Mesenchymal stem cell (in vitro differentiated cells and primary cell): ENCODE results near the gene MARCHF7.
"Not testable (repeated sequence)": the region's sequence is repeated elsewhere in the genome, so short reads cannot be mapped to it uniquely, and the experiment has no call there.

Experiments
- DNase-seq: peaks from one replicate; pipeline ENCODE4 v3.0.0-alpha.2; 2013
- H2AFZ ChIP-seq: one replicate; pipeline ENCODE4 v1.6.1; 2013; ENCODE audit warnings: low read depth, mild to moderate bottlenecking, control low read depth, inconsistent platforms, low read length, moderate library complexity
- H2AK5ac ChIP-seq: 2 replicates; pipeline ENCODE4 v1.6.1; 2013; ENCODE audit warnings: low read length, moderate library complexity, mild to moderate bottlenecking, inconsistent platforms; ENCODE audit not compliant: severe bottlenecking
- H2BK120ac ChIP-seq: one replicate; pipeline ENCODE4 v1.6.1; 2013; ENCODE audit warnings: low read depth, mild to moderate bottlenecking, inconsistent platforms, low read length, moderate library complexity
- H2BK12ac ChIP-seq, 2 experiments: one replicate each; pipeline ENCODE4 v1.6.1; 2013; ENCODE audit warnings: inconsistent platforms in 2 of 2, low read length in 2 of 2, mild to moderate bottlenecking in 2 of 2, moderate library complexity in 2 of 2, control low read depth in 1 of 2
- H2BK15ac ChIP-seq: one replicate; pipeline ENCODE4 v1.6.1; 2013; ENCODE audit warnings: mild to moderate bottlenecking, low read depth, inconsistent platforms; ENCODE audit not compliant: poor library complexity, severe bottlenecking
- H2BK5ac ChIP-seq: 2 replicates; pipeline ENCODE4 v1.6.1; 2013; ENCODE audit warnings: low read depth, mild to moderate bottlenecking, low read length, control low read depth, inconsistent platforms; ENCODE audit not compliant: poor library complexity, severe bottlenecking
- H3K14ac ChIP-seq, 2 experiments: one replicate each; pipeline ENCODE4 v1.6.1; 2013; ENCODE audit warnings: inconsistent platforms in 2 of 2, low read length in 2 of 2, control low read depth in 1 of 2, mild to moderate bottlenecking in 1 of 2, moderate library complexity in 1 of 2
- H3K18ac ChIP-seq, 2 experiments: one replicate each; pipeline ENCODE4 v1.6.1; 2013; ENCODE audit warnings: inconsistent platforms in 2 of 2, low read length in 2 of 2, control low read depth in 1 of 2, low read depth in 1 of 2, mild to moderate bottlenecking in 1 of 2
- H3K23ac ChIP-seq, 2 experiments: one replicate each; pipeline ENCODE4 v1.6.1; 2013; ENCODE audit warnings: inconsistent platforms in 2 of 2, low read length in 2 of 2, mild to moderate bottlenecking in 2 of 2, moderate library complexity in 2 of 2, control low read depth in 1 of 2
- H3K27ac ChIP-seq: 2 replicates; pipeline ENCODE4 v1.5.1; 2013; ENCODE audit warnings: mild to moderate bottlenecking, moderate library complexity, low read length, control low read depth, inconsistent platforms; ENCODE audit not compliant: poor library complexity, severe bottlenecking
- H3K27me3 ChIP-seq, 2 experiments: 2 replicates each; pipeline versions ENCODE4 v1.6.1 to v1.7.0; 2013; ENCODE audit warnings: low read length in 2 of 2, mild to moderate bottlenecking in 2 of 2, moderate library complexity in 2 of 2, control low read depth in 1 of 2, inconsistent platforms in 1 of 2; ENCODE audit not compliant: control insufficient read depth in 1 of 2, insufficient read depth in 1 of 2
- H3K36me3 ChIP-seq, 2 experiments: 2 replicates each; pipeline versions ENCODE4 v1.6.1 to v1.7.0; 2013; ENCODE audit warnings: low read length in 2 of 2, control low read depth in 1 of 2, inconsistent platforms in 1 of 2, low read depth in 1 of 2, mild to moderate bottlenecking in 1 of 2; ENCODE audit not compliant: insufficient read depth in 2 of 2, control insufficient read depth in 1 of 2
- H3K4ac ChIP-seq, 2 experiments: one replicate each; pipeline ENCODE4 v1.6.1; 2013; ENCODE audit warnings: inconsistent platforms in 2 of 2, low read length in 2 of 2, mild to moderate bottlenecking in 2 of 2, moderate library complexity in 2 of 2, control low read depth in 1 of 2, low read depth in 1 of 2
- H3K4me1 ChIP-seq: 2 replicates; pipeline ENCODE4 v1.6.1; 2013; ENCODE audit warnings: low read depth, low read length, control low read depth; ENCODE audit not compliant: control insufficient read depth, insufficient read depth
- H3K4me2 ChIP-seq: 2 replicates; pipeline ENCODE4 v1.6.1; 2013; ENCODE audit warnings: low read length, mild to moderate bottlenecking, inconsistent platforms; ENCODE audit not compliant: poor library complexity, severe bottlenecking
- H3K4me3 ChIP-seq, 2 experiments: 2 replicates each; pipeline versions ENCODE4 v1.5.1 to v1.7.0; 2013; ENCODE audit warnings: low read length in 2 of 2, mild to moderate bottlenecking in 2 of 2, control low read depth in 1 of 2, low read depth in 1 of 2; ENCODE audit not compliant: insufficient read depth in 1 of 2
- H3K79me1 ChIP-seq: replicated peaks from 2 replicates; pipeline ENCODE4 v1.6.1; 2013; ENCODE audit warnings: mild to moderate bottlenecking, control low read depth, low read length, inconsistent platforms; ENCODE audit not compliant: poor library complexity, severe bottlenecking
- H3K9ac ChIP-seq: 2 replicates; pipeline ENCODE4 v1.7.0; 2013; ENCODE audit warnings: mild to moderate bottlenecking, low read length, moderate library complexity
- H3K9me3 ChIP-seq: 2 replicates; pipeline ENCODE4 v1.7.0; 2013; ENCODE audit warnings: mild to moderate bottlenecking, low read length; ENCODE audit not compliant: control insufficient read depth
- H4K8ac ChIP-seq: one replicate; pipeline ENCODE4 v1.6.1; 2013; ENCODE audit warnings: inconsistent platforms, mild to moderate bottlenecking, low read length, moderate library complexity
- H4K91ac ChIP-seq: one replicate; pipeline ENCODE4 v1.6.1; 2013; ENCODE audit warnings: mild to moderate bottlenecking, low read length, inconsistent platforms
- WGBS: methylation state at CpG from one replicate; pipeline ENCODE4 v1.1.7; 2013; ENCODE audit warnings: mixed read lengths; 5-methylcytosine and 5-hydroxymethylcytosine counted together

Gene MARCHF7

DNA sequence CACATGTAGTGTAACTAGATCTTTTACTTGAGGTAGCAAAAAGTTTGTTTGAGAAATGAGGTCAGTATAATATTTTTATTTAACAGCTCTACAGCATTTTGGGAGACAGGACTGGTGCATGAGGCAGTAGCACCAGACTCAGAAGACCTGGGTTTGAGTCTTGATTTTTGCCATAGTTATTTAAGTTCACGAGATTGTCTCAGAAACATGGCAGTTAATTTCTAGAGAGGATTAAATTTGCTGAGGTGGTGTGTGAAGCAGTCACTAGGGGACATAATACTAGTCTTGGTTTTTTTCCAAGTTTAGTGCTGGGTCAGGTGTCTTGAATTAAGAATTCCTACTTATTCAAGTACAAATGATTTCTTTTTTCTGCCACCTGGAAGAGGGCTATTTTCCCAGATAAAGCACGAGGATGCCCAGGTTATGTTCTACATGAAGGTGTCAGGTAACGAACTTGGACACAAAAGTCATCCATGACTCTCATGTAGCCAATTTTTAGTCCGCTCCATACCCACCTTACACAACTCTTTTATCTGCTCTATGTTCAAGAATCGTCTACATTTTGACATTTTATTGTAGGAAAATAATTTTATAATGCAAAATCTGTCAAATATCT, 1.4 kb downstream of the MARCHF7 start:
- Histone ChIP-seq H3K4me1 (peaks cover 6% of the 10 kb centered on the region), H3K14ac (no peak overlapping the region), H3K9me3 (no peaks in the 10 kb centered on the region), H3K27me3 (no peaks in the 10 kb centered on the region), H3K27ac (no peak overlapping the region), H3K18ac (no peak overlapping the region), H2BK15ac (no peak overlapping the region), H3K4ac (no peak overlapping the region), H3K4me2 (peak overlapping the region; percentile 77), H4K8ac (no peak overlapping the region), H2AK5ac (no peak overlapping the region), H3K79me1 (peaks cover 5% of the 10 kb centered on the region), H3K4me3 (peak overlapping the region in 1 of 2 experiments; percentile 84), H3K36me3 (peaks cover 12 to 34% of the 10 kb centered on the region in 2 experiments), H2AFZ (no peak overlapping the region), H2BK12ac (no peak overlapping the region), H2BK120ac (no peak overlapping the region), H3K9ac (peak overlapping the region; percentile 100), H3K23ac (no peak overlapping the region), H4K91ac (no peak overlapping the region), H2BK5ac (no peak overlapping the region)
- 18% methylated on average over 3 of the region's 5 CpGs for WGBS
- peak; percentile 49 for DNase-seq

GRCh38 chr2:159714247-159714930, 2.1 kb downstream of the MARCHF7 start:
- H3K27me3 ChIP-seq = no peaks in the 10 kb centered on the region
- H3K4me3 ChIP-seq = peak overlapping the region in 1 of 2 experiments; percentile 84
- WGBS = 71% methylated on average over 7 of the region's 8 CpGs
- peaks cover 17 to 40% of the 10 kb centered on the region in 2 experiments for H3K36me3 ChIP-seq
- peak; percentile 77 for DNase-seq
- H2BK120ac ChIP-seq = no peak overlapping the region
- no peak overlapping the region for H4K8ac ChIP-seq
- H3K4ac ChIP-seq = no peak overlapping the region
- peak overlapping the region in 1 of 2 experiments; percentile 90 for H3K14ac ChIP-seq
- H3K9ac ChIP-seq = peak overlapping the region; percentile 100
- peak overlapping the region in 1 of 2 experiments; percentile 57 for H3K23ac ChIP-seq
- H3K27ac ChIP-seq = no peak overlapping the region
- no peaks in the 10 kb centered on the region for H3K9me3 ChIP-seq
- H2BK12ac ChIP-seq = peak overlapping the region in 1 of 2 experiments; percentile 67
- no peak overlapping the region for H4K91ac ChIP-seq
- H2BK5ac ChIP-seq = no peak overlapping the region
- no peak overlapping the region for H2AFZ ChIP-seq
- no peak overlapping the region for H3K18ac ChIP-seq
- no peak overlapping the region for H2BK15ac ChIP-seq
- no peak overlapping the region for H2AK5ac ChIP-seq
- peak overlapping the region; percentile 15 for H3K4me2 ChIP-seq
- peaks cover 6% of the 10 kb centered on the region for H3K4me1 ChIP-seq
- peaks cover 2% of the 10 kb centered on the region for H3K79me1 ChIP-seq

DNA sequence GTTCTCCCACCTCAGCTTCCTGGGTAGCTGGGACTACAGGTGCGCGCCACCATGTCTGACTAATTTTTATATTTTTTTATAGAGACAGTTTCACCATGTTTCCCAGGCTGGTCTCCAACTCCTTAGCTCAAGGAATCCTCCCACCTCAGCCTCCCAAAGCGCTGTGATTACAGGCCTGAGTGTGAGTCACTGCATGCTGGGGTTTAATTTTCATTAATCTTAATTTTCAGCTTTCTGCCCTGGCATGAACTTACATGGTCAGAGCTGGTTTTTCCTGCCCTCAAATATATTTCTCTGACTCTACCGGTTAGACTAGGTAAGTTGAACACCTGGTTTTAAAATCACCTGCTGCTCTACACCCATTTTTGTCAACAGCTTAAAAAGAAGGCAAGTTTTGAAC, 3.1 kb downstream of the MARCHF7 start:
- Histone ChIP-seq H3K36me3 (peaks cover 22 to 51% of the 10 kb centered on the region in 2 experiments), H2BK5ac (no peak overlapping the region), H3K4me3 (no peak overlapping the region), H3K9me3 (no peaks in the 10 kb centered on the region), H3K79me1 (no peaks in the 10 kb centered on the region), H2AFZ (no peak overlapping the region), H2AK5ac (no peak overlapping the region), H2BK12ac (no peak overlapping the region), H3K4ac (no peak overlapping the region), H2BK15ac (no peak overlapping the region), H4K8ac (no peak overlapping the region), H2BK120ac (peak overlapping the region; percentile 19), H3K18ac (no peak overlapping the region), H3K4me2 (no peak overlapping the region), H3K27me3 (no peaks in the 10 kb centered on the region), H3K4me1 (peaks cover 6% of the 10 kb centered on the region), H4K91ac (no peak overlapping the region), H3K14ac (no peak overlapping the region), H3K27ac (no peak overlapping the region), H3K23ac (no peak overlapping the region), H3K9ac (no peak overlapping the region)
- no peak for DNase-seq
- WGBS = 100% methylated on average over 2 of the region's 4 CpGs

DNA sequence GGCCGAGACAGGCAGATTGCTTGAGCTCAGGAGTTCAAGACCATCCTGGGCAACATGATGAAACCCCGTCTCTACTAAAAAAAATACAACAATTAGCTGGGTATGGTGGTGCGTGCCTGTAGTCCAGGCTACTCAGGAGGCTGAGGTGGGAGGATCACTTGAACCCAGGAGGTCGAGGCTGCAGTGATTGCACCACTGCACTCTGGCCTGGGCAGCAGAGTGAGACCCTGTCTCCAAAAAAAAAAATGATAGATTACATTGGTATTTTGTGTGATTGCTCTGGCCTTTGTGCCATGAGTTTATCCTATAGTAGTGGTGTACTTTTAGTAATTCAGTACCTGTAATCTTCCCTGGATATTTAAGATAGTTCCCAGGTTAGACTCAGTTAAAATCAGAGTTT, 4.1 kb downstream of the MARCHF7 start:
- H3K9ac ChIP-seq, H3K18ac ChIP-seq, H2AFZ ChIP-seq, H3K4me2 ChIP-seq, H3K79me1 ChIP-seq, H3K23ac ChIP-seq, H2BK120ac ChIP-seq, H3K14ac ChIP-seq, H3K4ac ChIP-seq, H3K9me3 ChIP-seq, H4K91ac ChIP-seq, DNase-seq, H3K4me1 ChIP-seq, H2BK15ac ChIP-seq, H4K8ac ChIP-seq, H3K27ac ChIP-seq, H3K27me3 ChIP-seq, H3K4me3 ChIP-seq, H2AK5ac ChIP-seq, H2BK12ac ChIP-seq, H2BK5ac ChIP-seq: not testable (repeated sequence)
- H3K36me3 ChIP-seq = peaks cover 22 to 60% of the 10 kb centered on the region in 2 experiments
- WGBS = 94% methylated on average over 3 of the region's 4 CpGs
